Fibroblast of pulmonary artery (primary cell): ENCODE measurements around the gene LGALS12.

Source experiments
- DNase-seq: peaks from one replicate; pipeline ENCODE4 v3.0.0-alpha.2; 2010; ENCODE audit warnings: low read depth
- H3K4me3 ChIP-seq: replicated peaks from 2 replicates; pipeline ENCODE4 v1.5.1; 2011; ENCODE audit warnings: low read depth, mild to moderate bottlenecking, control low read depth, low read length, moderate library complexity
- TF ChIP-seq, protein P1 (sequence below): IDR thresholded peaks from 2 replicates; pipeline ENCODE4 v1.5.1; 2011; ENCODE audit warnings: mild to moderate bottlenecking, control low read depth, low read length, inconsistent platforms; ENCODE audit errors: missing control alignments

Gene LGALS12

DNA sequence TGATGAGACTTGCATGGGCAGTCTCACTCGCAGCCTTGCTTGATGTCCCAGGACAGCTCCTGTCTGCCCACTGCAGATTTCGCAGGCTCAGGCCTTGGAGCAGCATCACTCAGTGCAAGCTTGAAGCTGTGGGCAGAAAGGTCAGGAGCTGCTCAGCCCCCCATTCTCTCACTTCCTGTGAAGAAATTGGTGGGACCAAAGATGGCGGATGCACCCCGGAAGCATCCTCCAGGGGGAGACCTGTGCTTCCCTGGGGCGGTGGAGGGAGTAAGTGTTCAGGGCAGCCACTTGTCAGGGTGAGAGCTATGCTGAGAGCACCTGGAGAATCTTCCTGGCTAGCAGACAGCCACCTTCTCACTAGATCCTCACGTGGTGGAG lies 46.0 kb downstream of the LGALS12 start:
- H3K4me3 ChIP-seq = no peak overlapping the region
- TF ChIP-seq, protein P1, sequence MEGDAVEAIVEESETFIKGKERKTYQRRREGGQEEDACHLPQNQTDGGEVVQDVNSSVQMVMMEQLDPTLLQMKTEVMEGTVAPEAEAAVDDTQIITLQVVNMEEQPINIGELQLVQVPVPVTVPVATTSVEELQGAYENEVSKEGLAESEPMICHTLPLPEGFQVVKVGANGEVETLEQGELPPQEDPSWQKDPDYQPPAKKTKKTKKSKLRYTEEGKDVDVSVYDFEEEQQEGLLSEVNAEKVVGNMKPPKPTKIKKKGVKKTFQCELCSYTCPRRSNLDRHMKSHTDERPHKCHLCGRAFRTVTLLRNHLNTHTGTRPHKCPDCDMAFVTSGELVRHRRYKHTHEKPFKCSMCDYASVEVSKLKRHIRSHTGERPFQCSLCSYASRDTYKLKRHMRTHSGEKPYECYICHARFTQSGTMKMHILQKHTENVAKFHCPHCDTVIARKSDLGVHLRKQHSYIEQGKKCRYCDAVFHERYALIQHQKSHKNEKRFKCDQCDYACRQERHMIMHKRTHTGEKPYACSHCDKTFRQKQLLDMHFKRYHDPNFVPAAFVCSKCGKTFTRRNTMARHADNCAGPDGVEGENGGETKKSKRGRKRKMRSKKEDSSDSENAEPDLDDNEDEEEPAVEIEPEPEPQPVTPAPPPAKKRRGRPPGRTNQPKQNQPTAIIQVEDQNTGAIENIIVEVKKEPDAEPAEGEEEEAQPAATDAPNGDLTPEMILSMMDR = no peak
- DNase-seq = no peak

DNA sequence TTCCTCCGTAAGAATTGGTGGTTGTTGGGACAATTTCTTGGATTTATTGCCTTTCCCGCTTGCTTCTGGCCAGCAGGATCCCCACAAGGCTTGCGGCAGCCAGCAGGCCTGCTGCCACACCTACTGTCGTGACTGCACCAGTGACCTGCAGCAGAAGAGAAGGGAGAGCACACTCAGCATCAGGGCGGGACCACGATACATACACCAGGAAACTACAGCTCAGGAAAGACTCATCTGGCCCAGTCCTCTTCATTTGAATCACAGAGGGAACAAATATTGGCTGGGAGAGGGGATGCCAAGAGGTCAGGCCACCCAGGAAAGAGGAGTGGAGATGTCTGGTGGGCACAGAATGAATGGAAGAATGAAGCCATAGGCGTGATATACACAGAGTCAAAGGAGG lies 47.0 kb downstream of the LGALS12 start:
- DNase-seq = no peak
- TF ChIP-seq, protein P1 = no peak
- H3K4me3 ChIP-seq = no peak overlapping the region

GRCh38 chr11:63553759-63554158 lies 47.9 kb downstream of the LGALS12 start:
- DNase-seq = no peak
- H3K4me3 ChIP-seq = no peak overlapping the region
- TF ChIP-seq, protein P1 = no peak

DNA sequence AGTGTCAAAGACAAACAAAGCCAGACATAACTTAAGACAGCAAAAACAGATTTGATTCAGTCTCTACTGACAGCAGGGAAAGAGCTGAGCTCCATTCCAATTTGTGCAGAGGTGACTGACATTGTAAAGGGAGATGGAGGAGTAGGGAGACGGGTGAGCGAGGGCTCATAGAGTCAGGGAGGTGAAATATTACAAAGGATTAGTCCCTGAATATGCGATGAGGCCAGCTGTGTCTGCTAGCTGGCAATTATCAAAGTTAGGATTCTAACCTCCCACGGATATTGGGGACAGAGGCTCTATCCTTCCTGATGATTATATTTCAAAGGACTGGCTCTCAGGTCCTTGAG lies 49.0 kb downstream of the LGALS12 start:
- no peak for DNase-seq
- H3K4me3 ChIP-seq = no peak overlapping the region
- TF ChIP-seq, protein P1 = no peak

DNA sequence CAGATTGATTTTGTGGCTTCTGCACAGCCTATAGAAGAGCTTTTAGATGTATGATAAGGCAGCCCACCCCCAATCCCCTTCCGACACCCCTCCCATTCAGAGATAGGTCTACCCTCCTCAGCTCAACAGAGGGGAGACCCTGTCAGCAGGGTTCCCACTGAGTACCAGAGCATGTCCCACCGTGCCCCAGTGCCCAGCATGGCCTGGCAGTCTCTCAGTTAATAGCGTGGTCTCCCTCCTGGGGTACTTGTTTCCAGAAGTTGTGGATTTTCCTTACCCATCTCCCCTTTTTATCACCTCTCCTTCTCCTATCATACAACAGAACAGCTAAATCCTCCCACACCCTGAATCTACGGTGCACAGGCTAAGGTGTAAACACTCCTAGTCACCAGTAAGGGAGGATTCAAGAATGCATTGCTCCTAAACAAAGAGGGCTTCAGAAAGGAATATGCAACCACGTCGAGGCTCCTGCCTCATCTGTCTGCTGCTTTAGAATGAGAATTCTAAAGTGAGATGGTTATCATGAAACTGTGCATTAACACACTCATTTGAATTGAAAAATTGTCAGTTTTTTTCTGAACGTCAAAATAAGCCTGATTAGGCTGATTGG lies 50.6 kb downstream of the LGALS12 start:
- TF ChIP-seq, protein P1 = no peak
- DNase-seq = no peak
- no peak overlapping the region for H3K4me3 ChIP-seq

DNA sequence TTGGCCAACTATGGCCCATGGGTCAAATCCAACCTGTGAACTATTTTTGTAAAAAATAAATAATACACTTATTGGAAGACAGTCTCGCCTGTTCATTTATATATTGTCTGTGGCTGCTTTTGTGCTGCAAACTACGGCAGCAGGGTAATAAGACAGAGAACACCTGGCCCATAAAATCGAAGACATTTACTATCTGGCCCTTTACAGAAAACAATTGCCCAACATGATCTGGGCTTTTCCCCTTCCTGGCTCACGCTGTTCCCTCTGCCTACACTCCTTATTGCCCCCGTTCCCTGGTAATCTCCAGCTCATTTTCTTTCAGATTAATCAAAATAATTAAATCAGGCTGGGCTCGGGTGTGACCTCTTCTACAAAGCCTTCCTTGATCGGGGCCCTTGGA lies 51.7 kb downstream of the LGALS12 start:
- TF ChIP-seq, protein P1 = no peak

GRCh38 chr11:63558459-63559157 lies 52.7 kb downstream of the LGALS12 start:
- TF ChIP-seq, protein P1 = no peak
- DNase-seq = no peak
- no peak overlapping the region for H3K4me3 ChIP-seq

More for the DNA sequence above, 51.7 kb downstream of the LGALS12 start:
- no peak for DNase-seq
- no peak overlapping the region for H3K4me3 ChIP-seq
